ENCODE measurements around the gene CDK5RAP2. TPM values are rescaled to one million over a fixed set of nuclear protein-coding genes. Genes with fewer than 3 reads are reported as not detected.
A peak's percentile ranks its signal among the peaks of the same experiment; 100 is the strongest.

CDK5RAP2 gene
- total and polyA plus RNA-seq, 2 donors (not counting 1 experiment from before 2014, with no cell fraction given), result 17.7 to 48.6 TPM

- no peak overlapping the region for H3K4me3 ChIP-seq (replicated peaks in 1 of 4; ENCODE audit: control extremely low read depth in 1 of 4, insufficient read depth in 1 of 4, low read depth in 3 of 4, low read length in 4 of 4)
- no peaks in the 10 kb centered on the region for H4K20me1 ChIP-seq (ENCODE audit: control insufficient read depth, extremely low read depth, insufficient read depth, low read length)
- DNase-seq (ENCODE audit: low read depth in 2 of 2), result no peak
- no peaks in the 10 kb centered on the region for H3K79me2 ChIP-seq (ENCODE audit: control insufficient read depth, insufficient read depth, low read length)
- H3K36me3 ChIP-seq (ENCODE audit: control insufficient read depth, insufficient read depth, low read length), result no peaks in the 10 kb centered on the region
- H3K27ac ChIP-seq (ENCODE audit: insufficient read depth, low read length), result peak overlapping the region; percentile 52
- no peak for TF ChIP-seq EZH2 (IDR thresholded peaks at IDR 0.05; ENCODE audit: low read length, missing control alignments)
- H3K4me1 ChIP-seq (ENCODE audit: control insufficient read depth, extremely low read depth, insufficient read depth, low read length), result peaks cover 3% of the 10 kb centered on the region
- no peak overlapping the region for H3K4me2 ChIP-seq (ENCODE audit: extremely low read depth, insufficient read depth, low read length)
- no peak overlapping the region for H3K9ac ChIP-seq (ENCODE audit: insufficient read depth, low read length)
- H2AFZ ChIP-seq (ENCODE audit: low read length), result no peak overlapping the region
- H3K9me3 ChIP-seq (ENCODE audit: control insufficient read depth, insufficient read depth, low read depth, low read length), result no peaks in the 10 kb centered on the region
- no peaks in the 10 kb centered on the region for H3K27me3 ChIP-seq (ENCODE audit: control insufficient read depth, insufficient read depth, low read length)
Measured at GRCh38 chr9:120368799-120369198, 211.2 kb downstream of the CDK5RAP2 start.

DNA sequence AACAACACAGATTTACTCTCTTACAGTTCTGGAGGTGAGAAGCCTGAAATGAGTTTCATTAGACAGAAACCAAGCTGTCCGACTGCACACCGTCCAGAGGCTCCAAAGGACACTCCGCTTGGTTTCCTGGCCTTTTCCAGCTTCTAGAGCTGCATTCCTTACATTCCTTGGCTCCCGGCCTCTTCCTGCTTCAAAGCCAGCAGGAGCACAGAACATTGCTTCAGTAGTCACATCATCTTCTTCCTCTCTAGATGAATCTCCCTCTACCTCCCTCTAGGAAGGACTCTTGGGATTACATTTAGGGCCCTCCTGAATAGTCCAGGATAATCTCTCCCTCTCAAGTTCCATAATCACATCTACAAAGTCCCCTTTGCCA, 213.3 kb downstream of the CDK5RAP2 start:
- Histone ChIP-seq H3K36me3 (ENCODE audit: control insufficient read depth, insufficient read depth, low read length) (no peaks in the 10 kb centered on the region), H3K4me3 (replicated peaks in 1 of 4; ENCODE audit: control extremely low read depth in 1 of 4, insufficient read depth in 1 of 4, low read depth in 3 of 4, low read length in 4 of 4) (no peak overlapping the region), H3K9ac (ENCODE audit: insufficient read depth, low read length) (no peak overlapping the region), H2AFZ (ENCODE audit: low read length) (no peak overlapping the region), H3K79me2 (ENCODE audit: control insufficient read depth, insufficient read depth, low read length) (no peaks in the 10 kb centered on the region), H3K27ac (ENCODE audit: insufficient read depth, low read length) (peak overlapping the region; percentile 34), H3K9me3 (ENCODE audit: control insufficient read depth, insufficient read depth, low read depth, low read length) (no peaks in the 10 kb centered on the region), H3K4me1 (ENCODE audit: control insufficient read depth, extremely low read depth, insufficient read depth, low read length) (peaks cover 3% of the 10 kb centered on the region), H3K27me3 (ENCODE audit: control insufficient read depth, insufficient read depth, low read length) (no peaks in the 10 kb centered on the region), H4K20me1 (ENCODE audit: control insufficient read depth, extremely low read depth, insufficient read depth, low read length) (no peaks in the 10 kb centered on the region), H3K4me2 (ENCODE audit: extremely low read depth, insufficient read depth, low read length) (no peak overlapping the region)
- DNase-seq (ENCODE audit: low read depth in 2 of 2), result peak; percentile 79 to 96
- TF ChIP-seq, protein P1, sequence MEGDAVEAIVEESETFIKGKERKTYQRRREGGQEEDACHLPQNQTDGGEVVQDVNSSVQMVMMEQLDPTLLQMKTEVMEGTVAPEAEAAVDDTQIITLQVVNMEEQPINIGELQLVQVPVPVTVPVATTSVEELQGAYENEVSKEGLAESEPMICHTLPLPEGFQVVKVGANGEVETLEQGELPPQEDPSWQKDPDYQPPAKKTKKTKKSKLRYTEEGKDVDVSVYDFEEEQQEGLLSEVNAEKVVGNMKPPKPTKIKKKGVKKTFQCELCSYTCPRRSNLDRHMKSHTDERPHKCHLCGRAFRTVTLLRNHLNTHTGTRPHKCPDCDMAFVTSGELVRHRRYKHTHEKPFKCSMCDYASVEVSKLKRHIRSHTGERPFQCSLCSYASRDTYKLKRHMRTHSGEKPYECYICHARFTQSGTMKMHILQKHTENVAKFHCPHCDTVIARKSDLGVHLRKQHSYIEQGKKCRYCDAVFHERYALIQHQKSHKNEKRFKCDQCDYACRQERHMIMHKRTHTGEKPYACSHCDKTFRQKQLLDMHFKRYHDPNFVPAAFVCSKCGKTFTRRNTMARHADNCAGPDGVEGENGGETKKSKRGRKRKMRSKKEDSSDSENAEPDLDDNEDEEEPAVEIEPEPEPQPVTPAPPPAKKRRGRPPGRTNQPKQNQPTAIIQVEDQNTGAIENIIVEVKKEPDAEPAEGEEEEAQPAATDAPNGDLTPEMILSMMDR (conservative IDR thresholded peaks at IDR 0.05 in 1 of 2, IDR thresholded peaks at IDR 0.05 in 1 of 2; ENCODE audit: low read depth in 1 of 2, low read length in 2 of 2), result peak; percentile 48 to 52
- TF ChIP-seq EZH2 (IDR thresholded peaks at IDR 0.05; ENCODE audit: low read length, missing control alignments), result no peak

GRCh38 chr9:120365386-120365785, 214.6 kb downstream of the CDK5RAP2 start:
- TF ChIP-seq, protein P1 (conservative IDR thresholded peaks at IDR 0.05 in 1 of 2, IDR thresholded peaks at IDR 0.05 in 1 of 2; ENCODE audit: low read depth in 1 of 2, low read length in 2 of 2), result no peak
- TF ChIP-seq EZH2 (IDR thresholded peaks at IDR 0.05; ENCODE audit: low read length, missing control alignments), result no peak

More at GRCh38 chr9:120365386-120365785, 214.6 kb downstream of the CDK5RAP2 start:
- H3K4me1 ChIP-seq (ENCODE audit: control insufficient read depth, extremely low read depth, insufficient read depth, low read length), result peaks cover 3% of the 10 kb centered on the region
- no peaks in the 10 kb centered on the region for H3K9me3 ChIP-seq (ENCODE audit: control insufficient read depth, insufficient read depth, low read depth, low read length)
- H3K79me2 ChIP-seq (ENCODE audit: control insufficient read depth, insufficient read depth, low read length), result no peaks in the 10 kb centered on the region
- H3K27me3 ChIP-seq (ENCODE audit: control insufficient read depth, insufficient read depth, low read length), result no peaks in the 10 kb centered on the region
- H3K4me3 ChIP-seq (replicated peaks in 1 of 4; ENCODE audit: control extremely low read depth in 1 of 4, insufficient read depth in 1 of 4, low read depth in 3 of 4, low read length in 4 of 4), result no peak overlapping the region
- no peak overlapping the region for H2AFZ ChIP-seq (ENCODE audit: low read length)
- H4K20me1 ChIP-seq (ENCODE audit: control insufficient read depth, extremely low read depth, insufficient read depth, low read length), result no peaks in the 10 kb centered on the region
- H3K4me2 ChIP-seq (ENCODE audit: extremely low read depth, insufficient read depth, low read length), result no peak overlapping the region
- DNase-seq (ENCODE audit: low read depth in 2 of 2), result no peak
- no peak overlapping the region for H3K9ac ChIP-seq (ENCODE audit: insufficient read depth, low read length)
- H3K36me3 ChIP-seq (ENCODE audit: control insufficient read depth, insufficient read depth, low read length), result no peaks in the 10 kb centered on the region
- H3K27ac ChIP-seq (ENCODE audit: insufficient read depth, low read length), result no peak overlapping the region

All from fibroblast of lung (primary cell).